ENCODE measurements around the gene CELF2. TPM values are rescaled to one million over a fixed set of nuclear protein-coding genes. Genes with fewer than 3 reads are reported as not detected.
A peak's percentile ranks its signal among the peaks of the same experiment; 100 is the strongest.
"Not testable (repeated sequence)": the region's sequence is repeated elsewhere in the genome, so short reads cannot be mapped to it uniquely, and the experiment has no call there.

CELF2 gene
- total RNA-seq, 1 donor from 2014 or later: 67.5 TPM

DNA sequence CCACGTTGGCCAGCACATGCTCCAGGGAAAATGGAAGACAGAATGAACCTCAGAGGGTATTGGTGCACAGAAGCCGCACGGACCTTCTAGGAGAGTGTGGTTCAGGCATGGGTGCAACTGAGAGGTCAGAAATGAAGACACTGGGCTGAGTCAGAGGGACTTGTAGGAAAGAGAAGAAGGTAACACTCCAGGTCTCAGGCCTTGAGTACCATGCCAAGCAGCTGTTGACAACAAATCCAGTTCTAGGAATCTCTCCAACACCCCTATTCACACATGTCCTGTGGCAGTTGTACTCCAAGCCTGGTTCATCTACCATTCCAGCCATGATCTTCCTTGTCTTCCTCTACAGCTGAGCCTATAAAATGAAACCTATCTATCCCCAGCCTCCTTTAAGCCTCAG lies 342.2 kb downstream of the CELF2 start:
- intact Hi-C loops (cut with DNase I): no loop called here
- peak; percentile 24 for DNase-seq (ENCODE audit: low spot score)

DNA sequence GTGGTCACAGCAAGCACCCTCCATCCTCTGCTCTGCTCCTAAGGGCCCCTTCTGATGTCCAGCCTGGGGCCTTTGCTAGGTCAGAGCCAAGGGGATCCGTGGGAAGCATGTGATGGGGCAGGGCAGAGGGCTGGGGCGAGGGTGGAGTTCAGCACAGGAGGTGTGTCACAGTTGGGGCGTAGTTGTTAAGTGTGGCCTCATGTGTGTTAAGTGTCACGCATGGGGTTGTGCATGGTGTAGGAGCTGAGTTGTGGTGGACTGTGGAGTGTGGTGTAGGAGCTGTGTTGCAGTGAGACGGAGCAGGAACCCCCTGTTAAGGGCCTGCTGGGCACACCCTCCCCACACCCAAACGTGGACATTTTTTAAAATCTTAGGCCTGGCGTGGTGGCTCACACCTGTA lies 345.8 kb downstream of the CELF2 start:
- DNase-seq (ENCODE audit: low spot score): no peak
- intact Hi-C loops (cut with DNase I): no loop called here

DNA sequence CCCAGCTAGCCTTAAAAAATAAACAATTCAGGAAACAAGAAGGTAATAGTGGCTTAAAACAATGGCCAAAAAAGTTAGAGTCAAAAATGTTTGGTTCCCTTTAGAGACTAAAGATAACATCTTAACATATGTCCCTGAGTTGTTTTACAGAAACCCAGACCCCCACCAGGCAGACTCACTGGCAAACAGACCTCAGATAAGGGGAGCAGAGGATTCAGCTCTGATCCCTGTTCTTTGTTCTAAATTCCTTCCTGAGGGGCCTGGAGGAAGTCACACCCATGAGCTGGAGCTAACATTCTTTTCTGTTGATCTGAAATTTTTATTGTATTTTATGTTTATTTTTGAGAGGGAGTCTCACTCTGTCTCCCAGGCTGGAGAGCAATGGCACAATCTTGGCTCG lies 346.6 kb downstream of the CELF2 start:
- DNase-seq (ENCODE audit: low spot score): peak; percentile 22
- intact Hi-C loops (cut with DNase I): no loop called here

DNA sequence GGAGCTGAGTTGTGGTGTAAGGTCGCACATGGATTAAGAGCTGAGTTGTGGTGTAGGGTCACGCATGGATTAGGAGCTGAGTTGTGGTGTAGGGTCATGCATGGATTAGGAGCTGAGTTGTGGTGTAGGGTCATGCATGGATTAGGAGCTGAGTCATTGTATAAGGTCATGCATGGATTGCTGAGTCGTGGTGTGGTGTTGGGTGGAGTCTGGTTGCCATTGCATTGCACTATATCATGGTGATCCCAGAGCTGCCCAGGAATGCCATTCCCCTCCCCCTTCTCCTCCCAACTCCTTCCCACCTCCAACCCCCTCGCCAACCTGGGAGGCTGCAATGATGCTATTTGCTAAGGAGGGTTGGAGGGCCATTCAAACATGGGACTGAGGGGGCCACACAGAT lies 349.2 kb downstream of the CELF2 start:
- intact Hi-C loops (cut with DNase I): not testable (repeated sequence)
- DNase-seq (ENCODE audit: low spot score): peak; percentile 22

DNA sequence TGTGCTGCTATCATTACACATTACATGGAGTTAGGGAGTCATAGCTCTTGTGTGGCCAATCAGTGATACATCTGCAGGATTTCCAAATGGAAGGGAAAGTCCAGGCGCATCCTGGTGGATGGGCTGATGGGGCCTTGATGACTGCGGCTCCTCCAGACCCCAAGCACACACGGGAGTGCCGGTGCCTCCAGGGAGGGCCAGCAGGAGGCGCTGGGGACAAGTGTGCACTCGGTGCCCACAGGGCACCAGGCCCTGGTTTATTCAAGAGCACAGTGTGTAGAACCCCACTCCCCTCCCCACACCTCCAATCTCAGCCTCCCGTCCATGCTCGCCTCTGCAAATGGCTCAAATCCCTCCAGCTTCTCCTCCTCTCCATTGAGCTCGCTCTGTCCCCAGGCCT lies 349.8 kb downstream of the CELF2 start:
- DNase-seq (ENCODE audit: low spot score): no peak
- intact Hi-C loops (cut with DNase I): no loop called here

DNA sequence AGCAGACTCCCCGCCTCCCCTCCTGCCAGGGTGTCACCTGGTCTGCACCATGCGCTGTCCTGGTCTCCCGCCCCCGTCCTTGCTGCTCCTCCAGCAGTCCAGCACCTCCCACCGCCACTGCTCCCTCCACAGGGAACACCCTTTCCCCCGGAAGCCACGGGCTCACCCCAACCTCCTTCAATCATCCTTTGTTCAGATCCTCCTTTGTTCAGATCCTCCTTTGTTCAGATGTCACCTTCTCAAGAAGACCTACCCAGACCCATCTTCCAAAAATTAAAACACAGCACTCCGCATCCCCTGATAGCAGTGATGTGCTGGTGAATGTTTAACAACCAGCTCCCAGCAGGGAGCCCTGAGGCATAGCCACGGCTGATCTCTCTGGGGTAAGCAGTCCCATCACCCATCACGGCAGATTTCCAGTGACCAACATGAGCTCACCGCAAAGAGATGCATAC lies 356.1 kb downstream of the CELF2 start:
- DNase-seq (ENCODE audit: low spot score): no peak
- intact Hi-C loops (cut with DNase I): no loop called here

DNA sequence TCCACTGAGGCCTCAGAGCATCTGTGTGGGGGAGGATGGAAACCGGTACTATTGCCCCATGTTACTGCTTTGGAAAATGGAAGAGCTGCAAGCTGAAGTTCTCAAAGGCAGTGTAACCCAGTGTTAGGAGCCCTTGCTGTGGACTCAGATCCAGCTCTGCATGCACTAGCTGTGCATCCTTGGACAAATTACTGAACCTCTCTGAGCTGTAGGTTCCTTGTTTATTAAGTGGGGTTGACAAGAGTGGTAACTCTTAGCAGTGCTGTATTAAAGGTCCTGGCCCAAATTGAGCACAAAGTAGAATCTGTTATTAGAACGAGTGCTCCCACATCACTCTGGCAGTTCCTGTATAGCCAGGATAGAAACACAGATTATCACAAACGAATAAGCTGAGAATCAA lies 359.6 kb downstream of the CELF2 start:
- no peak for DNase-seq (ENCODE audit: low spot score)
- intact Hi-C loops (cut with DNase I): no loop called here

DNA sequence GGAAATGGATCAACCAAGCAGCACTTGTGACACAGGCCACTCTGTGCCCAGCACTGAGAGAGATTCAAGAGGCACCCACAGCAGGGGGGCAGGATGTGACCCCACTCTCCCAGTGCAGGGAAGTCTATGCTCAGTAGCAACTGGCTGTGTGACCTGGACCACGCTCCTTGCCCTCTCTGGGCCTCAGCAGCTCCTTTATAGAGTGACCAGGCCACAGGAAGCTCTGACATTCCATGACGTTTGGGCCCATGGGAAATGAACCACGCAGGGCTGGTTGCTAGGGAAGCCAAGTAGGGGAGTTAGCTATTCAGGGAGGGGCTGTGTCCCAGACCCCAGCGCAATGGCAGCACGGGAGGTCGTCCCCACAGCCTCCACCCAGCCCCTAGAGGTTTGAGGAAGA lies 361.2 kb downstream of the CELF2 start:
- intact Hi-C loops (cut with DNase I): no loop called here
- no peak for DNase-seq (ENCODE audit: low spot score)

DNA sequence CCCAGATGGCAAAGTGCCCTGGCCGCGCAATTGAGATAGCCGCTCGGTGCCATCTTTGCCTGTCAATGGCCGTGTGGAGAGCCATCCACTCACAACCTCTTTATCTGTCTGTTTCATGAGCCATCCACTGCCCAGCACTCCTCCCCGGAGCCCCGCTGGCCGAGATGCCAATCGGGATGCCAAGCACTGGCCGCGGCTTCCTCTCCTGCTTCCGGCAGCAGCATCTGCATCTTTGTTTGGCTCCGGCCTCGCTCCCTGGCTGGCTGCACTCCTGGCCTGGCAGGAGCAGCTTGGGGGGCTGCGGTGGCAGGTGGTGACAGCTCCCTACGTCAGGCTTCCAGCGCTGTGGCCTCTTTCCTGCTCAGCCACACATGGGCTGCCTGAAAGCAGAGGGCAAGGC lies 362.1 kb downstream of the CELF2 start:
- intact Hi-C loops (cut with DNase I): no loop called here
- peak; percentile 74 for DNase-seq (ENCODE audit: low spot score)

DNA sequence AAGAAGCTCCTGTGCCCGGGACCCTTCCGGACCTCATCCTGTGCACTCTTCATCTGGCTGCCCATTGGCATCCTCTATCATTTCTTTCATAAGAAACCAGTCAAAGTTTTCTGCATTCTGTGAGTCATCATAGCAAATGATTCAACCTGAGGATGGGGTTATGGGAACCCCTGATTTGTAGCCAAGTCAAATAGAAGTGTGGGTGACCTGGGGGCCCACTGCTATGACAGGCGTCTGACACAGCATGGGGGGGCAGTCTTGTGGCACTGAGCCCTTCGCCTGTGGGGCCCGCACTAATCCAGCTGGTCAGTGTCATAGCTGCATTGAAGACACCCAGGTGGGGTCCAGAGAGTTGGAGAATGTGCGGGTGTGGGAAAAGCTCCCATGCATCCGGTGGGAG lies 363.4 kb downstream of the CELF2 start:
- no peak for DNase-seq (ENCODE audit: low spot score)
- intact Hi-C loops (cut with DNase I): no loop called here

DNA sequence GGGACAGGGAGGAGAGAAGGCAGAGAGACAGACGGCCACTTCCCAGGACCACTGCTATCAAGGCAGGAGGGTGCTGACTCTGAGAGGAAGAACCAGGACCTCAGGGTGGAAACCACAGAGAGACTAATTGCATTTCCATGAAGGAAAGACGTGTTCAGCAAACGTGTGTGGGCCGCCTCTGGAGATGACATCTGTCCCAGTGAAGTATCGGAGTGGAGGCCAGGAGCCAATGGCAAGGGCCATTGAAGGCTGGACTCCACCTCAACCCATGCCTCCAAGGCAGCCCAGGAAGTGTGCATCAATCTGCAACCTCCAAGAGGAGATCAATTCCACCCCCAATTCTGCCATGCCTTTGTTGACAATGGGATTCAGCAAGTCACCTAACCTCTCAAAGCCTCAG lies 363.8 kb downstream of the CELF2 start:
- no peak for DNase-seq (ENCODE audit: low spot score)
- intact Hi-C loops (cut with DNase I): no loop called here

DNA sequence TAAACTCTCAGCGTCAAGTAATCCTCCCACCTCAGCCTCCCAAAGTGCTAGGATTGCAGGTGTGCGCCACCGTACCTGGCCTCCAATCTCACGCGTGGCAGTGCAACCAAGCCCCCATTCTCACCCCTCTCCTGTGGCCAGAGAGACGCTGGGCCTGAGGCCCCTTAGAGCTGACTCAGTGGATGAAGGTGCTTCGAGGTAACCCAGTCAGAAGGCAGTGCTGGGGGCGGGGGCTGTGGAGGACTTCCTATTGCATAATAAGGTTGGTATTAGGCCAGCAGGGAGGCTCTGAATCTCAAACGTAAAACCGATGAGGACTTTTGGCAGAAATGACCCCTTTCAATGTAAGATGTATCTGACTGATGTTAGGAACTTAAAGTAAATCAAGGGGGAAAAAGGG lies 364.5 kb downstream of the CELF2 start:
- intact Hi-C loops (cut with DNase I): no loop called here
- no peak for DNase-seq (ENCODE audit: low spot score)

DNA sequence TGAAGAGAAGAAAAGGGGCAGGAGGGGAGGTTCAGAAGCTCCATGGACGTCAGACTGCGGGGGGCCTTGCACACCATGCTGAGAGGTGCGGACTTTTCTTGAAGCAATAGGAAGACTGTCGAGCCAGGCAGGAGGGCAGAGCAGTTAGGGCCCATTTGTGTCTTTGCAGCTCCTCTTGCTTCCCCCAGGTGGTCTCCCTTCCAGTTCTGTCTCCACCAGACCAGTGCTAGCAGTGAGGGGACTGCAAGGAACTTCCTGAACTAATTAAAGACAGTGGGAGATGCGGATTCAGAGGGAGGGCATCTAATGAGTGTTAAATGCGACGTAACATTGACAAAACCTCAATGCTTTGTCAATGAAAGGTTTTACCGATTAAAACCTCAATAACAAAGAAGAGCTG lies 368.4 kb downstream of the CELF2 start:
- no peak for DNase-seq (ENCODE audit: low spot score)

More for the DNA sequence above, 368.4 kb downstream of the CELF2 start:
- intact Hi-C loops (cut with DNase I): no loop called here

All from cardiac septum (tissue), 1 donor.